Measurements from ENCODE around the gene DOK5.

Gene DOK5

DNA sequence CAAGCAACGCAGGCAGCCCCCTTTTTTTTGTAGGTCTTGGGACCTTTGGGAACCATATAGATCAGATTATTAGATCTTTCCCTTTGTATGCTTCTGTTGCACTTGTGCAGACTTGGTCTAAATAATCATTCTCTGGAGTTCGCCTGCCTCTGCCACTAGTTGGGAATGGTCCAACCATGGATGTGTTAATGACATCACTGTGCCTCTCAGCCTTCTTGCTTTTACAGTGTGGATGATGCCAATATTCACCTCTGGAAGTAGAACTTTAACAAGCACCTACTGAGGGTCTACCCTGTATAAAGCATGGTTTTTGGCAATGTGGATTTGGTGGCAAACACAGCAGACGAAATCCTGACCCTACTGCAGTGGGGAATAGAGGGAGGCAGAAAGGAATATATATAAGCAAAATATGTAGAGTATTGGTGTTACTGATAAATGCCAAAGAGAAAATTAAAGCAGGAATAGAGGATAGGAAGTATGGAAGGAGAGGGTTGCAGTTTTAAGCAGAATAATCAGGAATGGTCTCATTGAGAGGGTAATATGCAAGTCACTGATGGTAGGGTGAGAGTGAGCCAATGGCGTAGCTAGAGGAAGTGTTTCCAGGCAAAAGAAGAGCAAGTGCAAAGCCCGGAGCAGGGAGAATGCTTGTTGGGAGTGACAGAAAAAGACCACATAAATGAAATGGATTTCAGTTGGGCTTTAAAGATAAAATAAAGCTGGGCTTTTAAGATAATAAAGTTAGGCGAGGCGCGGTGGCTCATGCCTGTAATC is 97.5 kb downstream of the DOK5 start:
- TF ChIP-seq, protein P1, sequence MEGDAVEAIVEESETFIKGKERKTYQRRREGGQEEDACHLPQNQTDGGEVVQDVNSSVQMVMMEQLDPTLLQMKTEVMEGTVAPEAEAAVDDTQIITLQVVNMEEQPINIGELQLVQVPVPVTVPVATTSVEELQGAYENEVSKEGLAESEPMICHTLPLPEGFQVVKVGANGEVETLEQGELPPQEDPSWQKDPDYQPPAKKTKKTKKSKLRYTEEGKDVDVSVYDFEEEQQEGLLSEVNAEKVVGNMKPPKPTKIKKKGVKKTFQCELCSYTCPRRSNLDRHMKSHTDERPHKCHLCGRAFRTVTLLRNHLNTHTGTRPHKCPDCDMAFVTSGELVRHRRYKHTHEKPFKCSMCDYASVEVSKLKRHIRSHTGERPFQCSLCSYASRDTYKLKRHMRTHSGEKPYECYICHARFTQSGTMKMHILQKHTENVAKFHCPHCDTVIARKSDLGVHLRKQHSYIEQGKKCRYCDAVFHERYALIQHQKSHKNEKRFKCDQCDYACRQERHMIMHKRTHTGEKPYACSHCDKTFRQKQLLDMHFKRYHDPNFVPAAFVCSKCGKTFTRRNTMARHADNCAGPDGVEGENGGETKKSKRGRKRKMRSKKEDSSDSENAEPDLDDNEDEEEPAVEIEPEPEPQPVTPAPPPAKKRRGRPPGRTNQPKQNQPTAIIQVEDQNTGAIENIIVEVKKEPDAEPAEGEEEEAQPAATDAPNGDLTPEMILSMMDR (IDR thresholded peaks at IDR 0.05; ENCODE audit: insufficient read depth, low read length, poor library complexity, severe bottlenecking) = no peak
- no peak for TF ChIP-seq EZH2phosphoT487 (conservative IDR thresholded peaks at IDR 0.05; ENCODE audit: low read length)
- no peaks in the 10 kb centered on the region for H3K9me2 ChIP-seq (replicated peaks; ENCODE audit: insufficient read depth, low read length)
- H3K27me3 ChIP-seq (ENCODE audit: low read length) = no peaks in the 10 kb centered on the region
- no peaks in the 10 kb centered on the region for H3F3A ChIP-seq (ENCODE audit: insufficient read depth)
- H3K4me3 ChIP-seq (ENCODE audit: insufficient read depth, low read length, poor library complexity, severe bottlenecking) = no peak overlapping the region
- H3K79me2 ChIP-seq (ENCODE audit: insufficient read depth, low read length) = no peaks in the 10 kb centered on the region
- H2AFZ ChIP-seq (ENCODE audit: low read depth, low read length, severe bottlenecking) = no peak overlapping the region
- no peak overlapping the region for H3K9ac ChIP-seq (ENCODE audit: low read length)
- H3K9me3 ChIP-seq (ENCODE audit: insufficient read depth, low read length) = no peaks in the 10 kb centered on the region
- no peak overlapping the region for H3K4me2 ChIP-seq (ENCODE audit: low read depth, low read length, poor library complexity, severe bottlenecking)
- no peak overlapping the region for H3K27ac ChIP-seq (ENCODE audit: low read depth, low read length)
- H4K20me1 ChIP-seq (ENCODE audit: low read depth, low read length) = no peaks in the 10 kb centered on the region
- H3K36me3 ChIP-seq (ENCODE audit: low read length) = no peaks in the 10 kb centered on the region

DNA sequence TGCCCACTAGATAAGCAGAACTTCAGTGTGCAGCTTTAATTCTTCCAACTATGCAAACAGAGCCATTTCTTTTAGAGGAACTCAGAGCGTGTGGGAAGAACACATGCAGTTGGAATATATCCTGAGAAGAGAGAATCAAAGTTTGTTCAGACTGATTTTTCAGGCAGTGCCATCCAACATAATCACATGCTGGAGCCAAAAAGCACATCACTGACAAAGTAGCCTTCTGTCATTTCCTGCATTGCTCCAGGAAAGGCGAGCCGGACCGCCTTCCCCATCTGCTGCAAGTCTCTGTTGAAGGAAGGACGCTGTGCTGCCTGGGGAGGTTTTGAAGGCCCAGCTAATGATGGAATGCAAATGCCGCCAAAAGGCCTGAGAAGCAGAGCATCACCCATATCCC is 98.4 kb downstream of the DOK5 start:
- Histone ChIP-seq H3K27me3 (ENCODE audit: low read length) (no peaks in the 10 kb centered on the region), H3F3A (ENCODE audit: insufficient read depth) (no peaks in the 10 kb centered on the region), H3K9me2 (replicated peaks; ENCODE audit: insufficient read depth, low read length) (no peaks in the 10 kb centered on the region), H3K79me2 (ENCODE audit: insufficient read depth, low read length) (no peaks in the 10 kb centered on the region), H3K9me3 (ENCODE audit: insufficient read depth, low read length) (no peaks in the 10 kb centered on the region), H2AFZ (ENCODE audit: low read depth, low read length, severe bottlenecking) (no peak overlapping the region), H4K20me1 (ENCODE audit: low read depth, low read length) (no peaks in the 10 kb centered on the region), H3K36me3 (ENCODE audit: low read length) (no peaks in the 10 kb centered on the region), H3K9ac (ENCODE audit: low read length) (no peak overlapping the region), H3K4me2 (ENCODE audit: low read depth, low read length, poor library complexity, severe bottlenecking) (no peak overlapping the region), H3K27ac (ENCODE audit: low read depth, low read length) (no peak overlapping the region), H3K4me3 (ENCODE audit: insufficient read depth, low read length, poor library complexity, severe bottlenecking) (no peak overlapping the region)
- TF ChIP-seq EZH2phosphoT487 (conservative IDR thresholded peaks at IDR 0.05; ENCODE audit: low read length) = no peak
- TF ChIP-seq, protein P1 (IDR thresholded peaks at IDR 0.05; ENCODE audit: insufficient read depth, low read length, poor library complexity, severe bottlenecking) = no peak

DNA sequence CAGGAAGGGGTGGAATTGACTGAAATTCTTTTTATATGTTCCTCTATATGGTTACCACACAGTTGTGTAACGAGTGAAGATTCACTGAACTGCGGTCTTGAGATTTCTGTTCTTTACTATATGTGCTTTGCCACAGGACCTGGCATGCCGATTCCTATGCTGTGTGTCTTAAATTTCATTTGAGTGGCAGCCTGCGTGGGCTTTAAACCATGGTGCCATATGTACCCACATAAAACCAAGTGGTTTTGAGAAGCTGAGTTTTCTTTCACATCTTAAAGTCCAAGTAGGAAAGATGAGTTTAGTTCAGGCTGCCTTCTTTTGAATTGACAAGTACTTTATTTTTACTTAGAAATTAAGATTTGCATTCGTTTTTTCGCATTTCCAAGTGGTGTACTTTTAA is 101.1 kb downstream of the DOK5 start:
- no peak overlapping the region for H3K4me3 ChIP-seq (ENCODE audit: insufficient read depth, low read length, poor library complexity, severe bottlenecking)
- H2AFZ ChIP-seq (ENCODE audit: low read depth, low read length, severe bottlenecking) = no peak overlapping the region
- no peaks in the 10 kb centered on the region for H3K36me3 ChIP-seq (ENCODE audit: low read length)
- no peaks in the 10 kb centered on the region for H3K79me2 ChIP-seq (ENCODE audit: insufficient read depth, low read length)
- H3K9ac ChIP-seq (ENCODE audit: low read length) = no peak overlapping the region
- no peaks in the 10 kb centered on the region for H3K9me2 ChIP-seq (replicated peaks; ENCODE audit: insufficient read depth, low read length)
- no peaks in the 10 kb centered on the region for H3F3A ChIP-seq (ENCODE audit: insufficient read depth)
- no peak for TF ChIP-seq EZH2phosphoT487 (conservative IDR thresholded peaks at IDR 0.05; ENCODE audit: low read length)
- TF ChIP-seq, protein P1 (IDR thresholded peaks at IDR 0.05; ENCODE audit: insufficient read depth, low read length, poor library complexity, severe bottlenecking) = no peak
- no peaks in the 10 kb centered on the region for H4K20me1 ChIP-seq (ENCODE audit: low read depth, low read length)
- H3K27me3 ChIP-seq (ENCODE audit: low read length) = no peaks in the 10 kb centered on the region
- H3K4me2 ChIP-seq (ENCODE audit: low read depth, low read length, poor library complexity, severe bottlenecking) = no peak overlapping the region
- H3K9me3 ChIP-seq (ENCODE audit: insufficient read depth, low read length) = no peaks in the 10 kb centered on the region
- no peak overlapping the region for H3K27ac ChIP-seq (ENCODE audit: low read depth, low read length)

Data from SU-DHL-6 (cell line).